RWPE2 (cell line): Measurements from ENCODE around the gene CSNK1D.

Source experiments
- ATAC-seq: fragments of 200-7000 bp; cut with Tn5 transposase; 3 replicates; pipeline ENCODE4 v1.9.1; 2021; ENCODE audit warnings: low read depth
- DNase-seq: peaks from one replicate; pipeline ENCODE4 v3.0.0-alpha.2; 2020; ENCODE audit warnings: low spot score
- H3K27ac ChIP-seq: fragments of 450-650 bp; 2 replicates; pipeline ENCODE4 v1.5.1; 2017; ENCODE audit warnings: mild to moderate bottlenecking; ENCODE audit not compliant: poor library complexity, severe bottlenecking
- H3K27me3 ChIP-seq: fragments of 250-450 bp; sonication (Bioruptor Pico); 2 replicates; pipeline ENCODE4 v1.5.1; 2021; ENCODE audit warnings: mild to moderate bottlenecking, moderate library complexity; ENCODE audit not compliant: insufficient read depth, poor library complexity, severe bottlenecking
- H3K36me3 ChIP-seq: fragments of 250-450 bp; sonication (Bioruptor Pico); 2 replicates; pipeline ENCODE4 v1.5.1; 2020; ENCODE audit warnings: low read depth, mild to moderate bottlenecking, moderate library complexity
- H3K4me1 ChIP-seq: fragments of 250-450 bp; sonication (Bioruptor Pico); 2 replicates; pipeline ENCODE4 v1.5.1; 2021; ENCODE audit warnings: mild to moderate bottlenecking, moderate library complexity; ENCODE audit not compliant: insufficient read depth, poor library complexity, severe bottlenecking
- H3K4me3 ChIP-seq: fragments of 250-450 bp; sonication (Bioruptor Pico); 2 replicates; pipeline ENCODE4 v1.5.1; 2021; ENCODE audit warnings: mild to moderate bottlenecking, moderate library complexity; ENCODE audit not compliant: severe bottlenecking
- H3K9me3 ChIP-seq: fragments of 250-450 bp; sonication (Bioruptor Pico); 2 replicates; pipeline ENCODE4 v1.5.1; 2021; ENCODE audit warnings: mild to moderate bottlenecking, moderate library complexity; ENCODE audit not compliant: severe bottlenecking
- TF ChIP-seq, protein P1 (sequence below): fragments of 450-650 bp; IDR thresholded peaks from one replicate; pipeline ENCODE4 v1.5.1; 2017; ENCODE audit warnings: mild to moderate bottlenecking, moderate library complexity; ENCODE audit not compliant: poor library complexity, severe bottlenecking

CSNK1D gene

DNA sequence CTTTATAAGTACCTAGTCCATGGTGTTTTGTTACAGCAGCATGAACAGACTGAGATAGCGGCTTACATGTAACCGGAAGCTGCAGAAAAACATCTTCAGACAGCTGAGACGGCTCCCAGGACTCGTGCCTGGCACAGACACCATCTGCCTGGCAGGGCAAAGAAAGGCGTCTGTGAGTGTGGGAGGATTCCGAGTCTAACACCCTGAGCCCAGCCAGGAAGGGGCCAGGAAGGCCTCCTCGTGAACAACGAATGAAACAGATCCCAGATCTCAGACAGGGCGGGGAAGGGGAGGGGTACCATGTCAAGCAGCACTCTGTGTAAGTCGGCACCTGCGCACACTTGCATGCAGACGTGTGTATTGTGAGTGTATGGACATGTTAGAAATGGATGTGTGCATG, 4.4 kb upstream of the CSNK1D start:
- no peaks in the 10 kb centered on the region for H3K36me3 ChIP-seq
- peaks cover 27% of the 10 kb centered on the region for H3K4me1 ChIP-seq
- no peak overlapping the region for H3K4me3 ChIP-seq
- TF ChIP-seq, protein P1, sequence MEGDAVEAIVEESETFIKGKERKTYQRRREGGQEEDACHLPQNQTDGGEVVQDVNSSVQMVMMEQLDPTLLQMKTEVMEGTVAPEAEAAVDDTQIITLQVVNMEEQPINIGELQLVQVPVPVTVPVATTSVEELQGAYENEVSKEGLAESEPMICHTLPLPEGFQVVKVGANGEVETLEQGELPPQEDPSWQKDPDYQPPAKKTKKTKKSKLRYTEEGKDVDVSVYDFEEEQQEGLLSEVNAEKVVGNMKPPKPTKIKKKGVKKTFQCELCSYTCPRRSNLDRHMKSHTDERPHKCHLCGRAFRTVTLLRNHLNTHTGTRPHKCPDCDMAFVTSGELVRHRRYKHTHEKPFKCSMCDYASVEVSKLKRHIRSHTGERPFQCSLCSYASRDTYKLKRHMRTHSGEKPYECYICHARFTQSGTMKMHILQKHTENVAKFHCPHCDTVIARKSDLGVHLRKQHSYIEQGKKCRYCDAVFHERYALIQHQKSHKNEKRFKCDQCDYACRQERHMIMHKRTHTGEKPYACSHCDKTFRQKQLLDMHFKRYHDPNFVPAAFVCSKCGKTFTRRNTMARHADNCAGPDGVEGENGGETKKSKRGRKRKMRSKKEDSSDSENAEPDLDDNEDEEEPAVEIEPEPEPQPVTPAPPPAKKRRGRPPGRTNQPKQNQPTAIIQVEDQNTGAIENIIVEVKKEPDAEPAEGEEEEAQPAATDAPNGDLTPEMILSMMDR: no peak
- no peaks in the 10 kb centered on the region for H3K9me3 ChIP-seq
- no peaks in the 10 kb centered on the region for H3K27me3 ChIP-seq
- H3K27ac ChIP-seq: no peak overlapping the region
- ATAC-seq (no peak), DNase-seq (no peak)

DNA sequence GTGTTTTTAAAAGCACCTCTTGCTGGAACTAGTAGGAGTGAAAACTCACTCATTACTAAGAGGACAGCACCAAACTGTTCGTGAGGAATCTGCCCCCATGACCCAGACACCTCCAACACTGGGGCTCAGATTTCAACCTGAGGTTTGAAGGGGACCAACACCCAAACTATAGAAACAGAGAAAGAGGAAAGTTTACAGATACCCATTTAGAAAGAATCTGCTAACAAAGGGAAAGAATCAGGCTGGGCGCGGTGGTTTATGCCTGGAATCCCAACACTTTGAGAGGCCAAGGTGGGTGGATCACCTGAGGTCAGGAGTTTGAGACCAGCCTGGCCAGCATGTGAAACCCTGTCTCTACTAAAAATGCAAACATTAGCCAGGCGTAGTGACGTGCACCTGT, 3.4 kb upstream of the CSNK1D start:
- ATAC-seq (no peak), DNase-seq (no peak)
- Histone ChIP-seq H3K36me3 (peaks cover 6% of the 10 kb centered on the region), H3K27me3 (no peaks in the 10 kb centered on the region), H3K27ac (no peak overlapping the region), H3K4me3 (no peak overlapping the region), H3K9me3 (no peaks in the 10 kb centered on the region), H3K4me1 (peaks cover 20% of the 10 kb centered on the region)
- TF ChIP-seq, protein P1: no peak

DNA sequence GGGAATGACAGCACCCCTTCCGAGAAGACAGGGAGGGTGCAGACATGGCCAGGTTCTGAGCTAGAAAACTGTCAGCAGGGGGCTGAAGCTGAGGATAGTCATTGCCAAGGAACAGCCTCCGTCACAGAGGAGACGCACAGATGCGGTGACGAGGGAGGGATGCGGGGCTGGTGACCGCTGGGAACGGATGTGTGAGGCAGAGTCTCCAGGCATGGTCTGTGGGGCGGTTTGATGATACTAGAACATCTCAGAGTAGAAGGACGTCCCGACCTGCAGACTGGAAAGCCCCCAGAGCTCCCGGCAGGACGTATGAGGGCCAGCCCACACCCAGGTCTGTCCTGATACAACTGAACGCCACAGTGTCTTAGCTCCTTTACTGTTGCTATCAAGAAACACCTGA, 1.8 kb upstream of the CSNK1D start:
- TF ChIP-seq, protein P1: no peak
- Histone ChIP-seq H3K4me1 (peaks cover 25% of the 10 kb centered on the region), H3K27me3 (no peaks in the 10 kb centered on the region), H3K27ac (no peak overlapping the region), H3K9me3 (no peaks in the 10 kb centered on the region), H3K4me3 (no peak overlapping the region), H3K36me3 (peaks cover 22% of the 10 kb centered on the region)
- DNase-seq (no peak), ATAC-seq (no peak)

DNA sequence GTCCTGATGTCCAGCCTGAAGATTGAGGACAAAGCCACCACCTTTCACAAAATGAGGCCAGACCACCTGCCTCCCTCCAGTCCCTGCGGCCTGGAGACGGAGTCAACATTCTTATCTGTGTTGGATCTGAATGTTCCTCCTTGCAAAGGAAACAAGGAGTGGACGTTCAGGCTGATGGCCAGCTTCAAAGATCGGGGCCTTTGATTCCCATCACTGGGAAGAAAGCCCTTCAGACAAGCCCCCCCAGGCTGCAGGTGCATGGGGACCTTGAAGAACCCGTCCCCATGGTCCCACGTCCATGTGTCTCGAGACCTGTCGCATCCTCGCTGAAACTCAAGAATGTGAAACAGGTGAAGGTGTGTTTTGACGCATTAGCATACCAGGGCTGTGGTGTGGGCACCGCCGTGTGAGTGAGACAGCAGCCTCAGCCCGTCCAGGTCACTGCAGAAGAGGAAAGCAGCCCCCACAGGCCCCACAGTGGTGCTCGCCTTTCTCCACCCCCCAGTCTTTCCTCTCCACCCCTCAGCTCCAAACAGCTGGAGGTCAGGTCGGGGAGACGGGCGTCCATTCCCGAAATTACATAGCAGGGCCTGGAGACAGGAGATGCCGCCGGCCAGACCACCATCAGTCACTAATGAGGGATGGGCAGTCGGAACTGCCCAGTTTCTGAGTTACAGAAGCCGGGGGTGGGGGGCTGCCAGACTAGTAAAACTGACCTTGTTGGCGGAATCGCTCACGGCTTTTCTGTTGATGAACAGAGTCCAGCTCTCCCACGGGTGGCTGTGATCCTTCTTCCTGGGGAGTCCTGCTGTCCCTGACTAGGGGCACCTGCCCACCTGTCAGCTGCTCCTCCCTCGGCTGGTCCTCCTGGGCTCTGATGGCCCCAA, 877 bp upstream of the CSNK1D start:
- no peak for DNase-seq
- Histone ChIP-seq H3K4me3 (peak overlapping the region; percentile 55), H3K27me3 (no peaks in the 10 kb centered on the region), H3K9me3 (no peaks in the 10 kb centered on the region), H3K4me1 (peaks cover 25% of the 10 kb centered on the region), H3K27ac (peak overlapping the region; percentile 92), H3K36me3 (peaks cover 32% of the 10 kb centered on the region)
- ATAC-seq: no peak; the same call in 2 of the 3 replicates
- TF ChIP-seq, protein P1: no peak
